Coronary artery (tissue), 2 donors: ENCODE data around the gene KRTAP5-4.

Experiments used
- DNase-seq: peaks from one replicate; pipeline ENCODE4 v3.0.0-alpha.2; 2017; ENCODE audit warnings: low spot score
- H3K27ac ChIP-seq, 2 donors: fragments of 200-600 bp; sonication (generic); one replicate each; pipeline ENCODE4 v1.5.1; 2016 to 2019
- H3K4me3 ChIP-seq: fragments of 200-600 bp; sonication (generic); 2 replicates; pipeline ENCODE4 v1.5.1; 2016; ENCODE audit warnings: mild to moderate bottlenecking, moderate library complexity
- TF ChIP-seq, protein P1 (sequence below): fragments of 200-600 bp; sonication (generic); IDR thresholded peaks from one replicate; pipeline ENCODE4 v1.5.1; 2019; ENCODE audit warnings: antibody characterized with exemption

Gene KRTAP5-4

DNA sequence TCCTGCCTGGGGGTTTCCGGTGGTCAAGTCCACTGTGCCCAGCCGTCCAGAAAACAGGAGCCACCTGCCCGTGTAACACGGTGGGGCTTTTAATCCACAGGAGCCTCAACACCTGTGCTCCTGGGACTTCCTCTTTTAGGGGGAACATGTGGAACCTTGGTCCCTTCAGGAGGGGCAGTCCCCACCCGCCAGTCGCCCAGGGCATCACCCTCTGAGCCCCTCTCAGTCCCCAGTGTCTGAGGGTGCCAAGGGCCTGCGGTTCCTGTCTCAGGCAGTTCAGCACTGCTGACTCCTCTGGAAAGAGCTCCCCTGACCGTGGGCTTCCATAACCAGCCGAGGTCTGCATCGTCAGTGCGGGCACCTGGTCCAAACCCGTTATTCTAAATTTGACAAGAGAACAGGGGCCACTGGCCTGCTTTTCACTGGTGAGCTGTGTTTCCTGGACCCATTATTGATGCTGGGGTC is 23.5 kb upstream of the KRTAP5-4 start:
- TF ChIP-seq, protein P1, sequence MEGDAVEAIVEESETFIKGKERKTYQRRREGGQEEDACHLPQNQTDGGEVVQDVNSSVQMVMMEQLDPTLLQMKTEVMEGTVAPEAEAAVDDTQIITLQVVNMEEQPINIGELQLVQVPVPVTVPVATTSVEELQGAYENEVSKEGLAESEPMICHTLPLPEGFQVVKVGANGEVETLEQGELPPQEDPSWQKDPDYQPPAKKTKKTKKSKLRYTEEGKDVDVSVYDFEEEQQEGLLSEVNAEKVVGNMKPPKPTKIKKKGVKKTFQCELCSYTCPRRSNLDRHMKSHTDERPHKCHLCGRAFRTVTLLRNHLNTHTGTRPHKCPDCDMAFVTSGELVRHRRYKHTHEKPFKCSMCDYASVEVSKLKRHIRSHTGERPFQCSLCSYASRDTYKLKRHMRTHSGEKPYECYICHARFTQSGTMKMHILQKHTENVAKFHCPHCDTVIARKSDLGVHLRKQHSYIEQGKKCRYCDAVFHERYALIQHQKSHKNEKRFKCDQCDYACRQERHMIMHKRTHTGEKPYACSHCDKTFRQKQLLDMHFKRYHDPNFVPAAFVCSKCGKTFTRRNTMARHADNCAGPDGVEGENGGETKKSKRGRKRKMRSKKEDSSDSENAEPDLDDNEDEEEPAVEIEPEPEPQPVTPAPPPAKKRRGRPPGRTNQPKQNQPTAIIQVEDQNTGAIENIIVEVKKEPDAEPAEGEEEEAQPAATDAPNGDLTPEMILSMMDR = no peak
- Histone ChIP-seq H3K27ac (no peak overlapping the region), H3K4me3 (no peak overlapping the region)
- no peak for DNase-seq

DNA sequence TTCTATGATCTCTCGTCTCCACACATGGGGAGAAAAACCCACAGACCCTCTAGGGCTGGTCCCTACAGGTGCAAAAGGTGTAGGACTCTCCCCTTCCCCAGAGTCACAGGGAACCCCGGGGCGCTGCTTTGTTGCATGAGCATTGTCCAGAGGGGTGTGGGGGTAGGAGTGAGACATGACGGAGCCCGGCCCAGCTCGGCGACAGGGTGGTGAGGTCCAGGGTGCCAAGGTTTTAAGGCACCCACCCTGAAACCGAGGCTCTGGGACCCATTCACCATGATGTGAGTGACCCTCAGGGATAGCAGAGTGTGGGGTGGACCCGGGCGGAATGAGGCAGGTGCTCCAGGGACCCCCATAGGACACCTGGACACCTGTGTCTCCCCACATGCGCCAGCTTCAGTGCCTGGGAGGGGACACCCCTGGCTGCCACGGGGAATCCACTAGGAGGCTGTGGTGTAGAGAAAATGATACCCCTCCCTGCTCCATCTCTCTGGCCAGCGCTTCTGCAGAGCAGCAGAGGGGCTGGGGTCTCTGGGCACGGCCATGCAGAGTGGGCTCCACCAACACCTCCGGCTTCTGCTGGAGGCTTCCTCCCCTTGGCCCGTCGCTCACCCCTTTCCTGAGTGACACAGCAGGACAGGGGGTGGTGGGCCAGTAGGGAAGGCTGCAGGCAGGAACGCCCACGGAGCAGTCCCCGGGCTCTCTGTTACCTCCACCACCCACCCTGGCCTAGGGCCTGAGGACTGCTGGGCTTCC is 22.8 kb upstream of the KRTAP5-4 start:
- TF ChIP-seq, protein P1 = no peak
- Histone ChIP-seq H3K4me3 (no peak overlapping the region), H3K27ac (no peak overlapping the region)
- DNase-seq = no peak

DNA sequence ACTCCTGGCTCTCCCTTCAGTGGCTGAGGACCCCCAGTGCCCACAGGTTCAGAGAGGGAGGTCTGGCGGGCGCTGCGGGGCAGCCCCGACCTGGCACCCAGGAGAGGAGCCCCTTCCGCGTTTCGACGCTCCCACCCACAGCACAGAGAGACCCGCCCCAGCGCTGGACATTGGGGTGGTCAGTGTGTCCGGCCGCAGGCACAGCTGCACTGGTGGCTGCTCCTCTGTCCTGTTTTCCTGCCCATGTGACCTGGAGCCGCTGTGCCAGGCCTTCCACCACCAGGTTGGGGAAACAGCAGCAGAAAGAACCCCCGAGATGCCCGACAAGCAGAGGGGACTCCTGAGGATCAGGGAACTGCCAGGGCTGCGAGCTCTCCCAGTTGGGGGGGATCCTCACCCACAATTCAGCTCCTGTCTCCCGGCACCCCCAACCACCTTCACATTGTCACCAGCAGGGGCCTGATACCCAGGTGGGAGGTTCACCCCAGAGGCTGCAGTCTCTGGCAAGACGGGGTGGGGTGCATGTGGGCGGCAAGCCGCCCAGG is 21.3 kb upstream of the KRTAP5-4 start:
- no peak overlapping the region for H3K4me3 ChIP-seq
- no peak for DNase-seq
- H3K27ac ChIP-seq = no peak overlapping the region
- TF ChIP-seq, protein P1 = no peak

DNA sequence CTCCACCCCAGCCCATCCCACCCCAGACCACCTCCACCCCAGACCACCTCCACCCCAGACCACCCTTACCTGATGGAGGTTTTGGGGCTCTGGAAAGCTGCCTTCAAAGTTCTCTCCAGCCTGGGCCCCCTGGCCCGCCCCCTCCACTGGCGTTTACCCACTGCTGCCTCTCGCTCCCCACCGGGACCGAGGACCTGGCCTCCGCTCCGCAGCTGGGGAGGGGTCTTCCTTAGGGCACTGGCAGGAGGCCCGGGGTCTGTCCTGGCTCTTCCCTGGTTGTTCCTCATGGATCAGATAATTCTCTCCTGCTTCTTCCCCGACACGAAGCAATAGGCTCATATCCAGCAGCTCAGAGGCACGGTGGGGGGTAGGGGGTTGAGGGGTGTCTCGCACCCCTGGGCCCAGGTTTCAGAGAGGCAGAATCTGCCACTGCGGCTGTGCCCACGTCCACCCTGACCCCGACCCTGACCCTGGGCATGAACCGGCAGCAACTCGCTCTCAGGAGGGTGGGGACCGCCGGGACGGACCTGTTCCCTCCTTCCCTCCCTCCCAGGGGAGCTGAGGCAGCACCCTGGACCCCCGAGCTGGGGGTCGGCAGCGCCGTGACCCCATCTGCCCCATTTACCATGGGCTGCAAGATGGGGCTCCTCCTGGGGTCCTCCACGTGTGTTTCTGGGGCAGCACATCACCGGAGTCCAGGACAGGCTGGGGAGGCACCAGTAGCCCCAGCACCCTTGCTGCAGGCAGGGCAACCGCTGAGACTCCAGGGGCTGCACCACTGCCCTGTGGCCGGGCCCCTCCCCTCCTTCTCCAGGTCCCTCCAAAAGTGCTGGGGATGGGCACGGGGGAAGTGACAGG is 20.6 kb upstream of the KRTAP5-4 start:
- H3K4me3 ChIP-seq = no peak overlapping the region
- TF ChIP-seq, protein P1 = no peak
- H3K27ac ChIP-seq = no peak overlapping the region
- no peak for DNase-seq

DNA sequence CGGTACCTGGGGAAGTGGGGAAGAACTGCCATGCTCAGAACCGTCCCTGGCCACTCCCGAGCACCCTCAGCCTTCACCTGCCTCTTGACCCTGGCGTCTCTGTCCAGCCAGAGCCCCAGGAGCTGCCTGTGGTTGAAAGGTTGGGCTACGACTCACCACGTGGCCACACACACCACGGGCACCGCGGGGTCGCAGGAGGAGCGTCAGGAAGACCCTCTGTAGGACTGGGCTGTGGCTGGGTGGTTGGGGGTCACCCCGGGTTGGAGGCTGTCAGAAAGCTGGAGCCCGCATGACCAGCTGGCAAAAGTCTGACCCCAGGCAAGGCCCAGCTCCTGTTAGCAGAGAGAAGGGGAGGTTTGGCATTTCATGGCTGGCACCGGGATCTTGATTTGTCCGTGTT is 19.2 kb upstream of the KRTAP5-4 start:
- H3K4me3 ChIP-seq = no peak overlapping the region
- TF ChIP-seq, protein P1 = no peak
- DNase-seq = no peak
- H3K27ac ChIP-seq = no peak overlapping the region

GRCh38 chr11:1640076-1640946 is 18.4 kb upstream of the KRTAP5-4 start:
- Histone ChIP-seq H3K27ac (no peak overlapping the region), H3K4me3 (no peak overlapping the region)
- TF ChIP-seq, protein P1 = peak; percentile 32
- DNase-seq = no peak
